HG02623 (cell line): Measurements from ENCODE around the gene ZNF341.

Experiments used
- ATAC-seq: cut with Tn5 transposase; IDR thresholded peaks from one replicate; pipeline ENCODE4 v1.9.1; 2021; ENCODE audit warnings: moderate library complexity; ENCODE audit not compliant: unreplicated experiment

The ZNF341 gene

GRCh38 chr20:33839591-33839990, 107.8 kb downstream of the ZNF341 start:
- no peak for ATAC-seq

GRCh38 chr20:33840160-33840559, 108.4 kb downstream of the ZNF341 start:
- no peak for ATAC-seq

- ATAC-seq, result no peak
These were observed 109.1 kb downstream of the ZNF341 start for GRCh38 chr20:33840759-33841435.

- ATAC-seq, result no peak
These were observed 109.6 kb downstream of the ZNF341 start for GRCh38 chr20:33841436-33841799.
